Hepatic stellate cell (primary cell): ENCODE data around the gene BRF1.

Experiments used
- DNase-seq: peaks from one replicate; pipeline ENCODE4 v3.0.0; 2011; ENCODE audit warnings: low spot score

BRF1 gene

DNA sequence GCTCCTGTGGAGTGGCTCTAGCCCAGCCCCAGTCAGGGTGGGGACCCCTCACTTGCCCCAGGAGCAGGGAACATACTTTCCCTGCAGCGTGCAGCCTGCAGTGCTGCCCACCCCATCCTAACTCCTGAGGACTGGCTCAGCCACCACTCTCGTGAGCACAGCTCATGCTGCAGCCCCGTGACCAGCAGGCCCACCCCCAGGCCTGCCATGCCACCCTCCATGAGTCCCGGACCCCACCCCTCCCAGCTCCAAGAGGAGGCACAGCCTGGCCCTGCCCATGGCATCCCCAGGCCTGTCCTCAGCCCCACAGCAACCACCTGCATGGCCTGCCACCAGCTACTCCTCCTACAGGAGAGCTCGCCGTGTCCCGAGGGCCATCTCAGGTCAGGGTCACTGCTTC lies 128.3 kb downstream of the BRF1 start:
- DNase-seq: no peak

- DNase-seq: no peak
Measured at GRCh38 chr14:105171004-105171673, 129.7 kb downstream of the BRF1 start.

DNA sequence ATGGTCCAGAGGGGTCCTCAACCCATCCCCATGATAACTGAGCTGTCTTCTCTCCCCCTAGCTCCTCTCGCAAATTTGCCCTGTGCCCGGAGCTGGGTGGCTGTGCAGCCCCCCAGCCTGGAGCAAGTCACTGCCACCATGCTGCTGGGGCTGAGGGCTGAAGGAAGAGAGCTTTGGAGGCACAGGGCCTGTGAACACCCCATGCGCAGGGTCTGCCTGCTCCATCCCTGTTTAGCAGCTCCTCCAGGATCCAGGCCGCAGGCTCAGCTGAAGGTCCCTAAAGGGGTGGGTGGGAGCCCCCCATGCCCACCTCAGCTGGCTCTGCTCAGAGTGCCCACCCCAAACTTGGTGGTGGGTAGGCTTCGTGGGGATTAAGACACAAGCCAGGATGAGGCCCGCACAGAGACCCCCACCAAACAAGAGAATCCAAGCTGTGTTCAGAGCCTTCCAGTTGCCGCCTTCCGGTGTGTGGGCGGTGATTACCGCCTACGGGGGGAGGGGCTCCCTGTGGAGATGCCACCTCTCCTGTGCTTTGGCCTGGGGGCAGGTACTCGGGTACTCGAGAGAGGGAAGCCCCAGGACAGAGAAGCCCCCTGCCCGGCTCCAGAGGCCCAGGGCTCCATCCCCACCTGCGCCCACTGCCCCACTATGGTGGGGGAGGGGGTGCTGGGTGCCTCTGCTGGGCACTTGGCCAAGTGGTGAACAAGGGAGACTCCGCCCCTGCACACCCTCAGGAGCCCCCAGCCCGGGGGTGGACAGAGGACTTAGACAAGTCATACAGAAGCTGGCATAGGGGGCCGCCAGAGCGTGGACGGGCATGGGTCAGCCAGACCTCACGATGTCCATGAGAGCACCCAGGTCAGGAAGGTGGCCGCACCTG lies 130.8 kb downstream of the BRF1 start:
- no peak for DNase-seq

GRCh38 chr14:105168979-105169507 lies 131.8 kb downstream of the BRF1 start:
- no peak for DNase-seq

- DNase-seq: no peak
Measured at GRCh38 chr14:105168496-105168978, 132.3 kb downstream of the BRF1 start, which contains the start of gene JAG2. Gene JAG2 (minus strand): TSS chr14:105168776. CDS start chr14:105168420, 356 bp downstream.

GRCh38 chr14:105168093-105168420 lies 132.7 kb downstream of the BRF1 start:
- no peak for DNase-seq

DNA sequence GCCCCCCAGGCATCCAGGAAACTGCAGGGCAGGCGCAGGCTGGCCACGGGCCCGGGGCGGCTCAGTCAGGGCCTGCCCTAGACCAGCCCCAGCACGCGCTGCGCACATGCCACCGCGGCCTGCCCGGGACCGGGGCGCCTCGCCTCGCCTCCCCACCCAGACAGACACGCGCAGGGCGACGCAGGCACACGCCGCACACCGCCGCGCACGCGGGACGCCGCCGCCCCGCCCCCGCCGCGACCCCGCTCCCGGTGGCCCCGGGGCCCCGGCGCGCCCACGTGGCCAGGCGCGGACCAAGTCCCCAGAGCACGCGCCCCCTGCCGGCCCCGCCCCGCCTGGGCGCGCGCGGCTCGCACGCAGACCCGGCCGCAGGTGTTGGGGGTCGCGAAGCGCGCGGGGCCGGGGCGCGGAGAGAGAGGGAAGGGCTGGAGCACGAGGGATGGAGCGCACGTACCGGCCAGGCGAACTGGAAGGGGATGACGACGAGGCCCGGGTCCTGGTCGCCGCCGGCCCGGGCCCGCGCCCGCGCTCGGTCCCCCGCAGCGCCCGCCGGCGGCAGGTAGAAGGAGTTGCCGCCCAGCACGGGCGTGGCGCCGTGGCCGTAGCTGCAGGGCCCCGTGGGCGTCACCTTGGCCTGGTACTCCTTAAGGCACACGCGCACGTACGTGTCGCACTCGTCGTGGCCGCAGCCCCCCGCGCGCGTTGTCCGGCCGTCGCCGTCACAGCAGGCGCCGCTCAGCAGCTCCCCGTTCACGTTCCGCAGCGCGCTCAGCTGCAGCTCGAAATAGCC lies 133.3 kb downstream of the BRF1 start:
- DNase-seq: no peak

- no peak for DNase-seq
Measured at GRCh38 chr14:105166571-105167302, 134.1 kb downstream of the BRF1 start.

DNA sequence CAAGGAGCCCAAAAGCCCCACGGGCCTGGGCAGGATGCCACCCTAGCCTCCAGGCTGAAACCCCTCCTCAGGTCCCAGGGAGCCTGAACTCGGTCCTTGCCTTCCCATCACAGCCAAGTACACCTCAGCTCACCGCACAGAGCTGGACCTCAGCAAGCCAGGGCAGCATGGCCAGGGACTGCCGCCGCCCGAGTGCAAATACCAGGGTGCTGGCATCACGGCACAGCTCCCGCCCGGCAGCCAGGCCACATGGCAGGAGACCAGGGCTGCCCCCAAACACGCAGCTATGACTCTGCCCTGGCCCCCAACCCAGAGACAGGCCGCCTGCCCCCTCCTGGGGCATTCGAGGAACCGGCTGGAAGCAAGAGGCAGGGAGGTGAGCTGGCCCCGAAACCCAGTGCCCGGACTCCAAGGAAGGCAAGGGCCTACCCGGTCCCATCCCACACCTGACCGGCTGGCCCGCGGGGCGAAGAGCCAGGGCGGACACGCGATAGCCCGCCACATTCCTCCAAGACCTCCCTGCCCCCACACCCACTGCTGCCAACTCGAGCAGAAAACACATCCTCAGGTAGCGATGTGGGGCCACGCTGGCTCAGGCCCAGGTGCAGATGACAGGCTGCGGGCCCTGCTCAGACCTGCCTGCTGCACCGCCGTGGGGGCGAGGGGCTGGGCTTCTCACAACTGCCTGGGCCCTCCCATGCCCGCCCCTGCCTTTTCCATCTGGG lies 134.9 kb downstream of the BRF1 start:
- no peak for DNase-seq

DNA sequence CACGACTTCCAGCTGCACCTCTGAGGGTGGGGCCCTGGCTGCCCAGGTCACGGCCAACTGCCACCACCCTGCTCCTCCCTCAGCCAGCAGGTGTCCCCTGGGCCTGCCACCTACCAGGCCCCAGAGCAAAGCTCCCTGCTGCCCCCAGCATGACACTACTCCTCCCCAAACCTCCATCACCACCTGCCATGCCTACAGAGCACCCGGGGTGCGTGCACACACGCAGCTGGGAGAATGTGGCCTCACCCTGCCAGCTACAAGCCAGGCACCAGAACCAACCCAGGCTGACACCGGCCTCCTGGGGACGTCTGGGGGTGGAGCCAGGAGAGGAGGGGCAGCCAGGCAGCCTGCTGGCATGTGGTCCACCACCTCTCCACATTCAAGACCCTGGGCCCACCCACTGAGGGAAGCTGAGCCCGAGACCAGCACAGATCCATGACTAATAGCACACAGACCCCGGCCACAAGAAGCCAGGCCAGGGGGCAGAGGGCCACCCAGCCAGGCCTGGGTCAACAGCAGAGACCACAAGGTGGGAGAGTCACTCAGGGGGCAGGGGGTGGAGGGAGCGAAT lies 135.6 kb downstream of the BRF1 start:
- DNase-seq: no peak

DNA sequence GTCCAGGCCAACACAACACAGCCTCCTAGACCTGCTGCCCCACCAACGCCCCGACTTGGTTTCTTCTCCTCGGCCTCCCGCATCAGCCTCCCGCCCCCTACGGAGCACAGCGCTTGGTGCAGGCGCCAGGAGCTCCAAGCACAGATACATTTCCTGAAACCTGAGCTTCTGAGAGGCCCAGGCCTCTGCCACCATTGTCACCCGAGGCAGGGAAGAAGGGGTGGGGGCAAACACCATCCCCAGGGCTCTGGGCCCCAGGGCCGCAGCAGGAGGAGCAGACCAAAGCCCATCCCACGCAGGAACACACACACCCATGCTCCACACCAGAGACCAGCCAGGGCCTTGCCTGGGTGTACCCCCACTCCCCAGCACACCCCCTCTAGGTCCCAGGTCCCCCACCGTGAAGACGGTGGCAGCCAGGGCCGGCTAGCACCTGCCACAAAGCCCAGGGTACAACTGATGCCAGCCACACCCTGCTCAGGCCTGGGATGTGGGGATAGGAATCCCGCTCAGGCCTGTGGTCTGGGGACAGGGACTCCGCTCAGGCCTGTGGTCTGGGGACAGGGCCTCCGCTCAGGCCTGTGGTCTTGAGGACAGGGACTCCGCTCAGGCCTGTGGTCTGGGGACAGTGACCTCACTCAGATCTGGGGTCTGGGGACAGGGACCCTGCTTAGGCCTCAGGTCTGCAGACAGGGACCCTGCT lies 137.6 kb downstream of the BRF1 start:
- DNase-seq: no peak

- no peak for DNase-seq
Measured at GRCh38 chr14:105162669-105162979, 138.2 kb downstream of the BRF1 start.

DNA sequence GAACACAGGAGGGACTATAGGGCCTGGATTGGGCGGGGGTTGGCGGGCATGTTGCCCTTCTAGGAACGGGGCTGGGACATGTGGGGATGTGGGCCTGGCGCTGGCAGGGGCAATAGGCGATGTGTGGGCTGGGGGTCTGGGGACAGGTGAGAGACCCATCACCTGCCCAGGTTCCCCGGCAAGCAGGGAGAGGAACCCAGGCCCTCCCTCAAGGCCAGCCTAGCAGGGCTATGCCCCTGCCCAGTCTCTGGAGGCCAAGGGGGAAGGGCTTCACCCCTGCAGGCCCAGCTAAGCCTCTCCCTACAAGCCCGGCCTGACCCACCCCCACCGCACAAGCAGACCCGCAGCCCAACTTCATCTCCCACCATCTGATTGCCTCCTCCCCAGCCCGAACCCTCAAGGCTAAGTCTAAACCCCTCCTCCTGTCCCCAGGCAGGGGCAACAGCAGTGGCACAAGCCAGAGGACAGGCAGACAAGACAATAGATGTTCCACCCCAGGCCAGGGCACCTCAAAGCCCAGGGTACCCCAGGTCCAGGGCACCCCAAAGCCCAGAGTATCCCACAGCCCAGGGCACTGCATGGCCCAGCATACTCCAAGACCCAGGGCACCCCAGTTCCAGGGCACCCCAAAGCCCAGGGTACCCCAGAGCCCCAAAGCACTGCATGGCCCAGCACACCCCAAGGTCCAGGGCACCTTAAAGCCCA lies 138.7 kb downstream of the BRF1 start:
- no peak for DNase-seq

GRCh38 chr14:105161309-105161708 lies 139.5 kb downstream of the BRF1 start:
- no peak for DNase-seq

GRCh38 chr14:105160776-105161175 lies 140.0 kb downstream of the BRF1 start:
- DNase-seq: no peak

DNA sequence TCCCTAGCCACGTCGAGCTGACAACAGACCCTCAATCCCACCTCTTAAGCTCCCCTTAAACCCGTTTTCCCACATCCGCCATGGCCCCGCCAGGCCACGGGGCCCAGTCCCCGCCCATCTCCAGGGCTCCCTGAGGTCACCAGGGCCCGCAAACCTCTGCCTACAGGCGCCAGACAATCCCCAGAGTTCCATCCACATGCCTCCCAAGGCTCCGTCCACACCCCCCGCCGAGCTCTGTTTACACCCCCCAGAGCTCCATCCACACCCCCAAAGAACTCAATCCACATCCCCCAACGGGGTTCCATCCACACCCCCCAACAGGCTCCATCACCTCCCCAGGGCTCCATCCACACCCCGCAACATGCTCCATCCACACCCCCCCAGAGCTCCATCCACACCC lies 141.5 kb downstream of the BRF1 start:
- no peak for DNase-seq
